GM21529 (cell line): ENCODE measurements around the gene CHI3L2.

Experiments used
- ATAC-seq: cut with Tn5 transposase; IDR thresholded peaks from one replicate; pipeline ENCODE4 v1.9.1; 2021; ENCODE audit not compliant: unreplicated experiment

CHI3L2 gene

DNA sequence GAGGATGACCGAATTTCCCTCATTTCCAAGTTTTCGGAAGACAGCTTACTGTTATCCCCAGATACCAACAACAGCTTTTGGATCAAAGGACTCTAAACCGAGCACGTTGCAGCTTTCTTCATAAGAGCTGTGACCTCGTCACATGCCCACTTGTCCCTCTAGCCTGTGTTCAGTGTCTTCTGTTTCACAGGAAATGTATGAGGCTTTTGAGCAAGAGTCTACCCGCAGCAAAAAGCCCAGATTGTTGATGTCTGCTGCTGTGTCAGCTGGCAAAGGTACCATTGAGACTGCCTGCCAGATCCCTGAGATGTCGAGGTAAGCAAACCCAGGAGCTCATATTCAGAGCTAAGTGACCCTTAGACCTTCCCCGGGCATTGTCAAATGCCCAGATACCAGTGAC, 24.1 kb downstream of the CHI3L2 start:
- ATAC-seq: no peak

- no peak for ATAC-seq
Measured at GRCh38 chr1:111252786-111253185, 25.3 kb downstream of the CHI3L2 start.

GRCh38 chr1:111253876-111254275, 26.4 kb downstream of the CHI3L2 start:
- ATAC-seq: no peak

GRCh38 chr1:111256988-111257658, 29.6 kb downstream of the CHI3L2 start:
- no peak for ATAC-seq

DNA sequence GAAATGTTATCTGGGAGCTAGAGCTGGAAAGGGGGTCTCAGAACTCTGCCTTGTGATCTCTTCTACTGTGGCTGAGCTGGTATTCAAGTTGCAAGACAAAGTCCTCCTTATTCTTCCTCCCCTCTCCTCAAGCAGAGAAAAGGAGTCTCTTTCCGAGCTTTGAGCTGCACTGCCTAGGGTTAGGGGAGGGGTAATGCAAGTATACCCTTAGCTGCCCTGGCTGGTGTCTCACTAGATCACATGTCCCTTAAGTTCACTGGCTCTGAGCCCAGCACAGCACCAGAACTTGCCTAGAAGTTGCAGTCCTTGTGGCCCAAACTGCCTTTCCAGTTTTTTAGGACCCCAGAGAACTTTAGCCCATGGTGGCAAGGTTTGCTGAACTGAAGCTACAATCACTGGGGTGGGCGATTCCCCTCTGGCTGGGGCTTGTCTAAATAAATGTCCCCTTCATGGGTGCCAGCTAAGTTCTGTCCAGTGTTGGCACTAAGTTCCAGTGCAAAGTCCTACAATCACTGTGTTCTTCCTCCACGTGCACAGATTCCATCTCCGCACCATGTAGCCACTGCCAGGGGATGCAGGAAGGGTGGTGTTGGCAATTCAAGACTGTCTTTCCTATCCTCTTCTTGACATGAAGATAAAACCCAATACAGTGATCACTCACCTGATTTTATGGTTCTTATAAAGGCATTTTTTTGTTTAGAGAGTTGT, 40.4 kb downstream of the CHI3L2 start:
- no peak for ATAC-seq

DNA sequence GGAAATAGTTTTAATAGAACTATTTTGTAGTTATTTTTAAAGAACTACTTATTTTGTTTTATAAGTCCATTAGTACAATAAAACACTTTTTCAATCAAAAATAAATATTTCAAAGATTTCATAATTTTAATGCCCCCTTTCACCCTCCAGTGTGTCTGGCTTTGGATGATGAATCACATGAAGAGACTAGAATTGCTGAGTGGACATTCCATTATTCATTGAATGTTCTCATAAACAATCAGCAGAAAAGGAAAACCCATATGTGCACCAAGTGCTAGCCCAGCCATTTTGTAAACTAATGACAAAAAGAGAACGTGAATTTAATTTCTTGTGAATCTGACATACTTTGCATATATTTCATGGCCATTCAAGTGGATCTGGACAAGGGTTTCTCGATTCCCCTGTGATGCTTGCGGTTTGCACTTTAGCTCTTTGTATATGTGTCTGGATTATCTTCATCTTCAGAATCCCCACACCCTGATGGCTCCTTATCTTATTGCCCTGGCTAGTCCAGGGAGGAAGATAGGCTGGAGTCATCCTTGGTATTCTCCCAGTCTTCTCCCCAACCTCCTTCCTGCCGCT, 42.4 kb downstream of the CHI3L2 start:
- no peak for ATAC-seq

- no peak for ATAC-seq
Measured at GRCh38 chr1:111270771-111271463, 43.4 kb downstream of the CHI3L2 start.

GRCh38 chr1:111271464-111271801, 43.9 kb downstream of the CHI3L2 start:
- ATAC-seq: no peak

- ATAC-seq: no peak
Measured at GRCh38 chr1:111272081-111272480, 44.6 kb downstream of the CHI3L2 start.

GRCh38 chr1:111274653-111275052, 47.1 kb downstream of the CHI3L2 start:
- ATAC-seq: no peak

DNA sequence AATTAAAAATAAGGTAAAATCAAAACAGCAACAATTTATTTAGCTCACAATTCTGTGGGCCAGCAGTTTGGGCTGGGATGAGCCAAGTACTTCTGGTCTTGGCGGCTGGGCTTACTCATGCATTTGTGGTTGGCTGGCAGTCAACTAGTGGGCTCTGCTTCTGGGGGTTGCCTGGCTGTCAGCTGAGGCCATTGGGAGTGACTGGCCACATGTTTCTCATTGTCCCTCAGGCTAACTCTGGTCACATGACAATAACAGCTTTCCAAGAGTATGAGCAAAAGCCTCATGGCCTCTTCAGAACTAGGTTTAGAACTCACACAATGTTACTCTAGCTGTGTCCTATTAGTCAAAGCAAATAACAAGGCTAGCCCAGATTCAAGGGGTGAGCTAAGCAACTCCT, 47.6 kb downstream of the CHI3L2 start:
- ATAC-seq: no peak

DNA sequence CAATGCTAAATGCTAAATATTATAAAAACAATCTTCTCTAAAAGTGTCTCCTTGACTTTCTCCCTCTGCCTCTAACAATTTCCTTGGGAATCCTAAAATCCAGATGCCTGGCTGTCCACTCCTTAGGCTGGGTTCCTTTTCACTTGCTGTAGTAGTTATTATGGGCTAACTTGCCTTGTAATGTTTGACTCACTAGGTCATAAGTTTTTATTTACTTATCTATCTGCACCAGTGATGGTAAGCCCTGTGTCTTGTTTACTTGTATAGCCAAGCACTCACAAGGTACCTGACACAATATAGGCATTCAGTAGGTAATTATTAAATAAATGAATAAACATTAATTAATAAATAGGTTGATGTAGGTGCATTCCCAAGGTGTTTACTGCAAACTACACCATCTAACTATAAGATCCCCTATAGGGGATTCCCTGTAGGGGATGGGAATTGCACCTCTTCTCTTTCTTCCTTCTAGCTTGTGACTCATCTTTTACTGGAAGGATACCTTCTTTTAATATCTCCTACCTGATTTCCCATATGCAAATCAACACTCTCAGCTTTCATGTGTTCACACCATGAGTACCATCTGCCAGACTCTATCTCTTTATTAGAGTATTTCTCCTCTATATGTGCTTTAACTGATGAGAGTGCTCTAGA, 48.4 kb downstream of the CHI3L2 start:
- ATAC-seq: no peak

DNA sequence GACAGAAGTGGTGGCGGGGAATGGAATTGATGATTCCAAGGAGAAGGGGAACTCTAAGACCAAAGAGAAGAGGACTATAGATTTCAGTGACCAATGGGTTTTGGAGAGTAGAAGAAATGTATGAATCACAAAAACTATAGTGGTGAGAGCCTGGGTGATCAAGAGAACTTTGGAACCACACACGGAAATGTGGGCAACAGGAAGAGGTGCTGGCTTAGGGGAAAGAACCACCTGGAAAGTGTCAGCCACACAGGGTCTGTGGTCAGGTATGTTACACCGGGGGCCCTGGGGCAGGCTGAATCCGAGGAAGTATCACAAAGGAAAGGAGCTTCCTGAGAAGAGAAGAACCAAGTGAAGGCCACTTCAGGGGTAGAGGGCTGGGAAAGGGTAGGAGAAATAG, 51.6 kb downstream of the CHI3L2 start:
- ATAC-seq: no peak

GRCh38 chr1:111280267-111280666, 52.8 kb downstream of the CHI3L2 start:
- no peak for ATAC-seq

- no peak for ATAC-seq
Measured at GRCh38 chr1:111281411-111281810, 53.9 kb downstream of the CHI3L2 start.

GRCh38 chr1:111283838-111284237, 56.3 kb downstream of the CHI3L2 start:
- no peak for ATAC-seq

DNA sequence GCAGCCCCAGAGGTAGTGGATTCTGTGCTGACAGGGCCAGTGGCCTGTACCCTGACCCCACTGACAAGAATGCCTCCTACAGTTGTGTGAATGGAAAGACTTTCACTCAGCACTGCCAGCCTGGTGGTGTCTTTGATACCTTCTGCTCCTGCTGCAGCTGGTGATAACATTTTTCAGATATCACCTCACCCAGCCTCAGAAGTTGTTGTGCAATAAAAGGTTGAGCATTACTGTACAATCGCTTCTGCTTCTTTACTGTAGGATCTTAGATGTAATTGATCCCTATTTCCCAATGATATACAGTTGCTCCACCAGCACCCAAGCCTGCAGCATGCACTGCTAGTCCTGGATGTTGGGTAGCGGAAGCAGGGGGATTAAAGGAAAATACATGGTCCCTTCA, 58.4 kb downstream of the CHI3L2 start:
- no peak for ATAC-seq

DNA sequence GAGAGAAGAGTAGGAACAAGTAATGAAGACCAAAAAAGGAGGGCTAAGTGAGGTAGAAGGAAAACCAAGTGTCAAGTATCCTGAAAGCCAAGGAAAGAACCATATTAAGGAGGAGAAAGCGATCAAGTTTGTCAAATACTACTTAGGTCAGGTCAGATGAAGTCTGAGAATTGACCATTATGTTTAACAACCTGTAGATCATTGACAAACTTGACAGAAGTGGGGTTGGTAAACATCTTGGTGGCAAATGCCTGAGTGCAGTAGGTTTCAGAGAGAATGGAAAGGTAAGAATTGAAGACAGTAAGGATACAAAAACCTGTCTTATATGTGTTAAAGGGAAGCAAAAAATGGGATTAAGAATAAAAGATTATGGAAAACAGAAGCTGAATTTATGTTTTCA, 59.4 kb downstream of the CHI3L2 start:
- ATAC-seq: no peak

- no peak for ATAC-seq
Measured at GRCh38 chr1:111289371-111289770, 61.9 kb downstream of the CHI3L2 start.

- no peak for ATAC-seq
Measured at GRCh38 chr1:111290104-111290503, 62.6 kb downstream of the CHI3L2 start.

DNA sequence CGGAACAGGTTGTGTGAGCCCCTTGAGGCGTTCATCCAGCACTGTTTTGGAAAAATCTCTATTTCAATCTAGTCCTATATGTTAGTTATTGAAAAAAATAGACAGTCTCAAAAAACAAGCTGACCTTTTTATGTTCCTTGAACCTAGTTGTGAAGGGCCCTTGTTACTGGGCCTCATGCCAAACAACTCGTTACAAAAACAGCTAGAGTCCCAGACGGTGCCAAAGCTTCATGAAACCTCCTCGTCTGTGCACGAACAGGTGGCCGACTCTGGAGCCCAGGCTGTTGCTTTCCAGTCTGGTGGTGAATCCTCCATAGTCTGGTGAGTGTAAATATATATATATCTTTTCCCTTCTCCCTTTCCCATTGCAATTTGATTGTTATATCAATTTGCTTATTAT, 63.1 kb downstream of the CHI3L2 start, which contains the start of gene CHIA:
TSS of gene CHIA (plus strand) at position 222 of the 400 bp plus-strand sequence. CDS start 19,617 bp downstream, outside the sequence.
- ATAC-seq: no peak
